GM23338 (cell line): Measurements from ENCODE around the gene RNF135.

Source experiments
- EZH2 ChIP-seq: fragments of 200-600 bp; sonication (generic); IDR thresholded peaks from one replicate; pipeline ENCODE4 v1.8.0; 2017; ENCODE audit warnings: antibody characterized with exemption, mild to moderate bottlenecking, low read depth; ENCODE audit not compliant: unreplicated experiment
- STAT1 ChIP-seq: IDR thresholded peaks from one replicate; pipeline ENCODE4 v1.6.1; 2016; ENCODE audit warnings: antibody characterized with exemption; ENCODE audit not compliant: unreplicated experiment
- TF ChIP-seq, protein P1 (sequence below), 2 experiments: fragments of 200-600 bp in 1 of 2; sonication (generic) in 1 of 2; conservative IDR thresholded peaks; 2 replicates each; pipeline versions ENCODE4 v1.5.1 to v1.6.1; 2016 to 2017; ENCODE audit warnings: antibody characterized with exemption in 2 of 2, low read depth in 2 of 2, mild to moderate bottlenecking in 2 of 2, moderate library complexity in 1 of 2

DNA sequence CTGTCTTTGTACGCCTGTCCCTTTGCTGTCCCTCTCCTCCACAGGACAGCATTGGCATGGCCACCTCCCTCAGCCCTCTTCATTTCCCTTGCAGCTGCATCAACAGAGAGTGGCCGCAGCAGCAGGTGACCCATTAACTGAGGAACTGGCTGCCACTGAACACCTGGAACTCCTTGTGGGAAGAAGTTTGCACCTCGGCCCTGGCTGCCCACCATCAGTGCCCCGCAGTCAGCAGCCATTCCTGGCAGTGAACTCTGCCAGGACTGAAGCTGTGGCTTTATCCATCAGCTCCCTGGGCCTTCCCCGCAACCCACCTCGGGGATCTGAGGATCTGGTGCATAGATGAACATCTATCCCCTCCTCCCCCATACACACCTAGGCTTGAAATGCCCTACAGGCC is 13.1 kb upstream of the RNF135 start:
- no peak for TF ChIP-seq STAT1
- TF ChIP-seq, protein P1, sequence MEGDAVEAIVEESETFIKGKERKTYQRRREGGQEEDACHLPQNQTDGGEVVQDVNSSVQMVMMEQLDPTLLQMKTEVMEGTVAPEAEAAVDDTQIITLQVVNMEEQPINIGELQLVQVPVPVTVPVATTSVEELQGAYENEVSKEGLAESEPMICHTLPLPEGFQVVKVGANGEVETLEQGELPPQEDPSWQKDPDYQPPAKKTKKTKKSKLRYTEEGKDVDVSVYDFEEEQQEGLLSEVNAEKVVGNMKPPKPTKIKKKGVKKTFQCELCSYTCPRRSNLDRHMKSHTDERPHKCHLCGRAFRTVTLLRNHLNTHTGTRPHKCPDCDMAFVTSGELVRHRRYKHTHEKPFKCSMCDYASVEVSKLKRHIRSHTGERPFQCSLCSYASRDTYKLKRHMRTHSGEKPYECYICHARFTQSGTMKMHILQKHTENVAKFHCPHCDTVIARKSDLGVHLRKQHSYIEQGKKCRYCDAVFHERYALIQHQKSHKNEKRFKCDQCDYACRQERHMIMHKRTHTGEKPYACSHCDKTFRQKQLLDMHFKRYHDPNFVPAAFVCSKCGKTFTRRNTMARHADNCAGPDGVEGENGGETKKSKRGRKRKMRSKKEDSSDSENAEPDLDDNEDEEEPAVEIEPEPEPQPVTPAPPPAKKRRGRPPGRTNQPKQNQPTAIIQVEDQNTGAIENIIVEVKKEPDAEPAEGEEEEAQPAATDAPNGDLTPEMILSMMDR (conservative IDR thresholded peaks at IDR 0.05; ENCODE audit: low read depth in 2 of 2) = no peak
- TF ChIP-seq EZH2 = no peak
